ENCODE measurements around the gene NTMT2.
"Not testable (repeated sequence)": the region's sequence is repeated elsewhere in the genome, so short reads cannot be mapped to it uniquely, and the experiment has no call there.

Gene NTMT2

DNA sequence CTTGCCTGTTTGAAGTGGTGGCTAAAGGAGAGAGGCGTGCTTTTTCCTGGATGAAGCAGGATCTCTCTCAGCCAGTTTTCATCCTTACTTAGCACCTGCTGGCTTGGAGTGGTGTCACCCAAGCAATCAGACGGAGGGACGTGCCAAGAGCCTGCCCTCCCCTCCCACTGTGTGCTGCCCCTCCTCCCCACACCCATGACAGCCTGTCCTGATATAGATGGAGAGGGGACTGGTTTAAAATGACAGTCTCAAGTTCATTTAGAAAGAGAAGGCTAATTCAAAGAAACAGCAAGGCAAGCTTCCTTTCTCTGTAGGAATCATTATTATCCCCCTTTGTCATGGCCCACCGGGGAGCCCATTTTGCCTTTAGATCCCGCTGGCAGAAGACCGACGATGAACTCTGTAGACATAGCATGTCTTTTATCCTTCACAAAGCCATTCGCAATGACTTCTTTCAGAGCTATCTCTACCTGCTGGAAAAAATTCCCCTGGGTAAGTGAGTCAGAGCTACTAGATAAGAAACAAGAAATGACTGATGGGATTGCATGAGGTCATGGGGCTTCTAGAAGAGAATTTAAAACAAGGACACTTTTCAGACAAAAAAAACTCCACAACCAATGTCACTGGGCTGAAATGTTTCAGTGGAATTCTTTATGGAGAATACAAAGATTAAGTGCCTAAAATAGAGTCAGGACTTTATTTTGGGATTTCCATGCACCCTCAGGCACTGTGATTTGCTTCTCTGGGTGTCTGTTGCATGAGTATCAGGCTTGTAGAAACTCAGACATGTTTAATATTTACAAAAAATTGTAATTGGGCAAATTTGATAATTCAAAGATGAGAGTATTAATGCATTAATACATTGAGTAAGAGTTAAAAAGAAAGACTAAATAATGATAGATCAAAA is at the start of gene NTMT2:
Gene NTMT2 (plus strand): TSS at position 190 of the 907 bp plus-strand sequence. CDS start 149 bp downstream, at position 339.
- Histone ChIP-seq H3K9me3 (ENCODE audit: control insufficient read depth in 1 of 2, low read length in 2 of 2) (no peaks in the 10 kb centered on the region), H3K4me3 (ENCODE audit: low read depth in 1 of 2, low read length in 2 of 2) (no peak within 1 kb of the TSS), H3K27me3 (ENCODE audit: control insufficient read depth in 1 of 2, insufficient read depth in 2 of 2, low read length in 2 of 2) (peaks cover 0 to 3% of the 10 kb centered on the region in 2 donors), H3K4me1 (ENCODE audit: control insufficient read depth in 1 of 2, insufficient read depth in 2 of 2, low read length in 2 of 2) (no peaks in the 10 kb centered on the region), H3K27ac (ENCODE audit: low read depth, low read length) (no peak within 1 kb of the TSS), H3K36me3 (ENCODE audit: control insufficient read depth in 1 of 2, insufficient read depth in 2 of 2, low read length in 2 of 2) (no peaks in the 10 kb centered on the region), H3K9ac (ENCODE audit: low read depth in 1 of 2, low read length in 2 of 2) (no peak within 1 kb of the TSS)

DNA sequence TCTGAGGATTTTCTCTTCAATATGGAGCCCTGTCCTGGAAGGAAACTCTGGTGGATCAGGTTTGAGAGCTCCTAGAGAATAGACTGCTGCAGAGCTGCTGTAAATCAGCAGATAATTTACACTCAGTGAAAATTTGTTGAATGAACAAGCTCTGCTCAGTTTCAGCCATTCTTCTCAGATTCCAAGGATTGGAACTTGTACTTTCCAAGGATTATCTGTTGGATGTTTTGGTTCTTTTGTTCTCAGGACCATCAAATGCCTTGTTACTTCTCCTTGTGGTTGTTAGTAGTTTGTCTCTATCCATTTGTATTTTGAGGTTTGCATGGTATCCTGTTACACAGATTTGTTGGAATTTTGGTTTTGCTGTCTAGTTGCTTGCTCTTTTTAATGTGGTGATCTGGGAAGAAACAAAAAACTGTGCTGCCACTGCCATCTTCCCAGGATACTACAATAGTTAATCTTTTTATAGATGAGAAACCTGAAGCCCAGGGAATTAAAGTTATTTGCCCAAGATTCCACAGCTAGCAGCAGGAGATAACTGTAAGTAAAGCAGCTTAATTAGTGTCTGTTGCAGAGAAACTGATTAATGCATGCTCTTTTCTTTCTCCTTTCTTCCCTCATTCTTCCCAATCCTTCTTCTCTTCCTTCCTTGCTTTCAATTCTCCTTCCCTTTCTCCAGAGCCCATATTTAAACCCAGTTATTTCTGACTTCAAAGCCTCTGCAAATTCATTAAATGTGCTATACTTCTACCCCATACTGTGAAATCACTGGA is 49.6 kb upstream of the NTMT2 start:
- Histone ChIP-seq H3K27me3 (ENCODE audit: control insufficient read depth in 1 of 2, insufficient read depth in 2 of 2, low read length in 2 of 2) (no peaks in the 10 kb centered on the region), H3K4me3 (ENCODE audit: low read depth in 1 of 2, low read length in 2 of 2) (no peak overlapping the region), H3K27ac (ENCODE audit: low read depth, low read length) (no peak overlapping the region), H3K36me3 (ENCODE audit: control insufficient read depth in 1 of 2, insufficient read depth in 2 of 2, low read length in 2 of 2) (no peaks in the 10 kb centered on the region), H3K4me1 (ENCODE audit: control insufficient read depth in 1 of 2, insufficient read depth in 2 of 2, low read length in 2 of 2) (no peaks in the 10 kb centered on the region), H3K9ac (ENCODE audit: low read depth in 1 of 2, low read length in 2 of 2) (no peak overlapping the region), H3K9me3 (ENCODE audit: control insufficient read depth in 1 of 2, low read length in 2 of 2) (no peaks in the 10 kb centered on the region)

DNA sequence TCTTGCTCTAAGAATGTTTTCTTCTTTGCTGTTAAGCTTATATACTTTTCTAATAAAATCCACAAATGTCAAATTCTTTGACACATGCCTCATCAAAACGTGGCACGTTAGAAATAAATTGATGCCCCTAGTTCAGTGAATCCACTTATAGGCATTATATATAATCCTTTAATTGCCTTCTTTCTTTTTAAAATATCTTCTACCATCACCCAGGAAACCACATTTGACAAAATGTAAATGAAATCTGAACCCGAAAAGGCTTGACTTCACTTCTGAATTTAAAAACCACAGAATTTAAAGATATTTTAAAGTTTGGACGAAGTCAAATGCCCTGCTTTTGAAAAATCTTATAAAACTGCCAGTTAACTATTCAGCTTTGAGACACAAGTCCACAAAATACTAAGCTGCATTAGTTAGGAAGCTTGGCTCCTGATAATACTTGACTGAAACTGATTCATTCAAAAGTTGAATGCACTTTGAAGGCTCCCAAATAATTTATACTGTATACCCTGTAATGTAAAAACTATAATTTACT is 48.9 kb upstream of the NTMT2 start:
- Histone ChIP-seq H3K36me3 (ENCODE audit: control insufficient read depth in 1 of 2, insufficient read depth in 2 of 2, low read length in 2 of 2) (no peaks in the 10 kb centered on the region), H3K4me3 (ENCODE audit: low read depth in 1 of 2, low read length in 2 of 2) (no peak overlapping the region), H3K27me3 (ENCODE audit: control insufficient read depth in 1 of 2, insufficient read depth in 2 of 2, low read length in 2 of 2) (no peaks in the 10 kb centered on the region), H3K27ac (ENCODE audit: low read depth, low read length) (no peak overlapping the region), H3K9ac (ENCODE audit: low read depth in 1 of 2, low read length in 2 of 2) (no peak overlapping the region), H3K4me1 (ENCODE audit: control insufficient read depth in 1 of 2, insufficient read depth in 2 of 2, low read length in 2 of 2) (no peaks in the 10 kb centered on the region), H3K9me3 (ENCODE audit: control insufficient read depth in 1 of 2, low read length in 2 of 2) (no peaks in the 10 kb centered on the region)

DNA sequence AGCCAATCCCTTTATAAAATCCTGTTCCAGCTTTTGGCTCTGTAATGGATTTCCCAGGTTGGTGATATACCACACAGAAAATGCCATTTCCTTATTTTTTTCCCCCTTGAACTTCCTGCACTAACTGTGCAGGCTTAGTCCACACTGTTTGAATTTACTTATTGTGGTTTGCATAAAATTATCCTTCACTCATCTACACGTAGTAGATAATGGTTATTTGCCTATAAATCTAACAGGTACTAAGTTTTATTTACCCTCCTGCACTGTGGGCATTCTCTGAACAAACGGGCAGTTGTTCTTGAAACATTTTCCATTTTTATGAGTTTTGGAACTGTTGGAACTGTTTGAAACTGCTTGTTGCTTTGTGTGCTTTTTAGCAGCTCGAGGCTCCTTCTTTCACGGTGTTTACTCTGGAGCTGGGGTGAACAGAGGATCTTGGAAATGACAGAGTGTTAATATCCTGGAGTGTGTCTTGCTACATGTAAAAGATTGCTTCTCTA is 48.3 kb upstream of the NTMT2 start:
- H3K9me3 ChIP-seq (ENCODE audit: control insufficient read depth in 1 of 2, low read length in 2 of 2), result no peaks in the 10 kb centered on the region
- H3K4me3 ChIP-seq (ENCODE audit: low read depth in 1 of 2, low read length in 2 of 2), result no peak overlapping the region
- no peak overlapping the region for H3K27ac ChIP-seq (ENCODE audit: low read depth, low read length)
- H3K9ac ChIP-seq (ENCODE audit: low read depth in 1 of 2, low read length in 2 of 2), result no peak overlapping the region
- no peaks in the 10 kb centered on the region for H3K36me3 ChIP-seq (ENCODE audit: control insufficient read depth in 1 of 2, insufficient read depth in 2 of 2, low read length in 2 of 2)
- H3K4me1 ChIP-seq (ENCODE audit: control insufficient read depth in 1 of 2, insufficient read depth in 2 of 2, low read length in 2 of 2), result no peaks in the 10 kb centered on the region
- no peaks in the 10 kb centered on the region for H3K27me3 ChIP-seq (ENCODE audit: control insufficient read depth in 1 of 2, insufficient read depth in 2 of 2, low read length in 2 of 2)

DNA sequence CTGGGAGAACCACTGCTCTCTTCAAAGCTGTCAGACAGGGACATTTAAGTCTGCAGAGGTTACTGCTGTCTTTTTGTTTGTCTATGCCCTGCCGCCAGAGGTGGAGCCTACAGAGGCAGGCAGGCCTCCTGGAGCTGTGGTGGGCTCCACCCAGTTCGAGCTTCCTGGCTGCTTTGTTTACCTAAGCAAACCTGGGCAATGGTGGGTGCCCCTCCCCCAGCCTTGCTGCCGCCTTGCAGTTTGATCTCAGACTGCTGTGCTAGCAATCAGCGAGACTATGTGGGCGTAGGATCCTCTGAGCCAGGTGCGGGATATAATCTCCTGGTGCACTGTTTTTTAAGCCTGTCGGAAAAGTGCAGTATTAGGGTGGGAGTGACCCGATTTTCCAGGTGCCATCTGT is 32.6 kb upstream of the NTMT2 start:
- not testable (repeated sequence) for H3K27ac ChIP-seq (ENCODE audit: low read depth, low read length); H3K9me3 ChIP-seq (ENCODE audit: control insufficient read depth in 1 of 2, low read length in 2 of 2); H3K36me3 ChIP-seq (ENCODE audit: control insufficient read depth in 1 of 2, insufficient read depth in 2 of 2, low read length in 2 of 2); H3K4me1 ChIP-seq (ENCODE audit: control insufficient read depth in 1 of 2, insufficient read depth in 2 of 2, low read length in 2 of 2); H3K4me3 ChIP-seq (ENCODE audit: low read depth in 1 of 2, low read length in 2 of 2); H3K27me3 ChIP-seq (ENCODE audit: control insufficient read depth in 1 of 2, insufficient read depth in 2 of 2, low read length in 2 of 2); H3K9ac ChIP-seq (ENCODE audit: low read depth in 1 of 2, low read length in 2 of 2)

DNA sequence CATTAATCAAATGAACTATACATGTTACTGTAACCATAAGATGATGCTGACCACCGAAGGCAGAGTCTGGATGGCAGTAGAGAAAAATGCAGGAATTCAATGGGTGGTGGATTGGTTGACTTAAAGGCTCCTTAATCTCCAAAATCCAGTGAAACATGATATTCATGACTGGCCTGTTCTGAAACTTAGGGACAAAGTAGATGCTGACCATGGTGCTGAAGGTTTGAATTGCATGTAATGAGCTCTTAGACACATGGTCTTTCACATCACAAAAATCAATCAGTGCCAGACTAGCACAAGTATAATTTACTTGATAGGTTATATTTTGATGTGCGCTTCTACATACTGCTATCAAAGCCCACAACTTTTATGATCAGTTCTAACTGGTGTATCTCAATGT is 30.9 kb upstream of the NTMT2 start:
- Histone ChIP-seq H3K4me1 (ENCODE audit: control insufficient read depth in 1 of 2, insufficient read depth in 2 of 2, low read length in 2 of 2) (no peaks in the 10 kb centered on the region), H3K27me3 (ENCODE audit: control insufficient read depth in 1 of 2, insufficient read depth in 2 of 2, low read length in 2 of 2) (no peaks in the 10 kb centered on the region), H3K36me3 (ENCODE audit: control insufficient read depth in 1 of 2, insufficient read depth in 2 of 2, low read length in 2 of 2) (no peaks in the 10 kb centered on the region), H3K9me3 (ENCODE audit: control insufficient read depth in 1 of 2, low read length in 2 of 2) (no peaks in the 10 kb centered on the region), H3K4me3 (ENCODE audit: low read depth in 1 of 2, low read length in 2 of 2) (no peak overlapping the region), H3K9ac (ENCODE audit: low read depth in 1 of 2, low read length in 2 of 2) (no peak overlapping the region), H3K27ac (ENCODE audit: low read depth, low read length) (no peak overlapping the region)

DNA sequence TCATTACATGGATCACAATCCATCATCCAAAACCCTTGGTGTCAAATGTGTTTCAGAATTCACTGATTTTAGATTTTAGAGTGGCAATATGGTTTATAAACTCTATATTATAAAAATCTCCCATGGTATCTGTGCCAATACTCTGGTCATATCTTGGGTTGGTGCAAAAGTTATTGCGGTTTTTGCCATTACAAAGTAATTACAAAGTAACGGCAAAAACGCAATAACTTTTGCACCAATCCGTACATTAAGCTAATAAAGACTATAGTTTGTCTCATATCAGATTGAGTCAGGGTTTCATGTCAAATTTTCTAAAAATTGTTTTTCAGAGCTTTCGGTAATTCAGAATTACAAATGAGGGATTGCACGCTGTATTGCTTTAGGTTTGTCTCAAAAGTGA is 23.4 kb upstream of the NTMT2 start:
- Histone ChIP-seq H3K27me3 (ENCODE audit: control insufficient read depth in 1 of 2, insufficient read depth in 2 of 2, low read length in 2 of 2) (no peaks in the 10 kb centered on the region), H3K4me3 (ENCODE audit: low read depth in 1 of 2, low read length in 2 of 2) (no peak overlapping the region), H3K4me1 (ENCODE audit: control insufficient read depth in 1 of 2, insufficient read depth in 2 of 2, low read length in 2 of 2) (no peaks in the 10 kb centered on the region), H3K9me3 (ENCODE audit: control insufficient read depth in 1 of 2, low read length in 2 of 2) (no peaks in the 10 kb centered on the region), H3K27ac (ENCODE audit: low read depth, low read length) (no peak overlapping the region), H3K36me3 (ENCODE audit: control insufficient read depth in 1 of 2, insufficient read depth in 2 of 2, low read length in 2 of 2) (no peaks in the 10 kb centered on the region), H3K9ac (ENCODE audit: low read depth in 1 of 2, low read length in 2 of 2) (no peak overlapping the region)

DNA sequence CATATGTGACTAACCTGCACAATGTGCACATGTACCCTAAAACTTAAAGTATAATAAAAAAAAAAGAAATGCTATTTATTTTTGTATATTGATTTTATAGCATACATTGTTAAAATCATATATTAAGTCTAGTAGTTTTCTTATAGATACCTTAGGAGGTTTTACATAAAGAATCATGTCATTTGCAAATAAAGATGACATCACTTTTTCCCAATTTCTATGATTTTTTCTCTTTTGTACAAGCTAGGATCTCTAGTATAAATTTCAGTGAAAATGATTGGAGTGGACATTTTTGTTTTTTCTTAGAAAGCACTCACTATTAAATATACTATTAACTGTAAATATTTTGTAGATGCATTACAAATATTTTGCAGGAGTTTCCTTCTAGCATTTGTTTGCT is 20.5 kb upstream of the NTMT2 start:
- Histone ChIP-seq H3K27me3 (ENCODE audit: control insufficient read depth in 1 of 2, insufficient read depth in 2 of 2, low read length in 2 of 2) (no peaks in the 10 kb centered on the region), H3K4me3 (ENCODE audit: low read depth in 1 of 2, low read length in 2 of 2) (no peak overlapping the region), H3K27ac (ENCODE audit: low read depth, low read length) (no peak overlapping the region), H3K4me1 (ENCODE audit: control insufficient read depth in 1 of 2, insufficient read depth in 2 of 2, low read length in 2 of 2) (no peaks in the 10 kb centered on the region), H3K36me3 (ENCODE audit: control insufficient read depth in 1 of 2, insufficient read depth in 2 of 2, low read length in 2 of 2) (no peaks in the 10 kb centered on the region), H3K9ac (ENCODE audit: low read depth in 1 of 2, low read length in 2 of 2) (no peak overlapping the region), H3K9me3 (ENCODE audit: control insufficient read depth in 1 of 2, low read length in 2 of 2) (no peaks in the 10 kb centered on the region)

DNA sequence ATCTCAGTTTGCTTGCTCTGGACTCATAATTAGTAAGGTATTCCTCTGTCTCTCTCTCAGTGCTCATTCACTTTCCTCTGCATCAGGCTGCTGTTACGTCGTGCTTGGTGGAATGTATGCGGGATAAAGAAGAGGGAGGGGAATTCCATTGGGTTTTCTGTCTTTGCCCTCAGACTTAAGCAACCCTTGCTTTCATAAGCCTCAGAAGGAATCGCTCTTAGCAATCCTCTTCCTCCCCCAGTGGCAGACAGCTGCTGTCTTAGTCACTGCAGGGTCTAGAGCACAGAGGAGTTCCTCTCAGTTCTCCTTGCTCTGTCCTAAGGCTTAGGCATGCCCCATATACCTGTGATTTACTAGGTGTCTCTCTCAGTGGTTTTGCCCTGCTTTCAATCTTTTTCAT is 19.1 kb upstream of the NTMT2 start:
- Histone ChIP-seq H3K9ac (ENCODE audit: low read depth in 1 of 2, low read length in 2 of 2) (no peak overlapping the region), H3K4me1 (ENCODE audit: control insufficient read depth in 1 of 2, insufficient read depth in 2 of 2, low read length in 2 of 2) (no peaks in the 10 kb centered on the region), H3K27ac (ENCODE audit: low read depth, low read length) (no peak overlapping the region)

DNA sequence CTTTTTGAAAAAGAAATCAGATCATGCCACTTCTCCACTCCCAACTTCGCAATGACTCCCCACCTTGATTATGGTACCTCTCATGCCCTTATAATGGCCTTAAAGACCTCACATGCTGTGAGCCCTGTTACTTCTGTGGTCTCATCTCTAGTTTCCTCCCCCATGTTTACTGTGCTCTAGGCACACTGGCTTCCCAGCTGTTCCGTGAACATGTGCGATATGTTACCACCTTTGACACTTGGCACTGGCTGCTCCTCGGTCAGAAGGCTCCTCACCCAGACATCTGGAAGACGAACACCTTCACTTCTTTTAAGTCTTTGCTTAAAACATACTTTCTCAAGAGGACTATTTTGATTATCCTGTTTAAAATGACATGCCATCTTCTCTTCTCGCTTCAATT is 14.3 kb upstream of the NTMT2 start:
- Histone ChIP-seq H3K27ac (ENCODE audit: low read depth, low read length) (no peak overlapping the region), H3K36me3 (ENCODE audit: control insufficient read depth in 1 of 2, insufficient read depth in 2 of 2, low read length in 2 of 2) (no peaks in the 10 kb centered on the region), H3K4me1 (ENCODE audit: control insufficient read depth in 1 of 2, insufficient read depth in 2 of 2, low read length in 2 of 2) (no peaks in the 10 kb centered on the region), H3K9ac (ENCODE audit: low read depth in 1 of 2, low read length in 2 of 2) (no peak overlapping the region), H3K9me3 (ENCODE audit: control insufficient read depth in 1 of 2, low read length in 2 of 2) (no peaks in the 10 kb centered on the region), H3K27me3 (ENCODE audit: control insufficient read depth in 1 of 2, insufficient read depth in 2 of 2, low read length in 2 of 2) (no peaks in the 10 kb centered on the region), H3K4me3 (ENCODE audit: low read depth in 1 of 2, low read length in 2 of 2) (no peak overlapping the region)

More for the DNA sequence above, 19.1 kb upstream of the NTMT2 start:
- Histone ChIP-seq H3K4me3 (ENCODE audit: low read depth in 1 of 2, low read length in 2 of 2) (no peak overlapping the region), H3K27me3 (ENCODE audit: control insufficient read depth in 1 of 2, insufficient read depth in 2 of 2, low read length in 2 of 2) (no peaks in the 10 kb centered on the region), H3K9me3 (ENCODE audit: control insufficient read depth in 1 of 2, low read length in 2 of 2) (no peaks in the 10 kb centered on the region), H3K36me3 (ENCODE audit: control insufficient read depth in 1 of 2, insufficient read depth in 2 of 2, low read length in 2 of 2) (no peaks in the 10 kb centered on the region)

Data from duodenal mucosa (tissue), 2 donors.